H1 (cell line): ENCODE data around the gene NGFR. TPM values are rescaled to one million over a fixed set of nuclear protein-coding genes. Genes with fewer than 3 reads are reported as not detected.

Source experiments
- CTCF ChIA-PET: fragments of 300-600 bp; sonication (Branson Sonifier 250); formaldehyde crosslinking; loops from one replicate; lab custom pipeline; 2021; ENCODE audit not compliant: partially characterized antibody; lab: Charles Lee
- POLR2A ChIA-PET: fragments of 300-600 bp; sonication (Branson Sonifier 250); formaldehyde crosslinking; loops from one replicate; lab custom pipeline; 2021; ENCODE audit warnings: inconsistent platforms; ENCODE audit not compliant: partially characterized antibody; lab: Charles Lee
- DNase-seq, 2 experiments: peaks; one replicate each; pipeline versions ENCODE4 v3.0.0 to v3.0.0-alpha.2; 2010 to 2022; ENCODE audit warnings: low spot score in 2 of 2, low read depth in 1 of 2, mixed read lengths in 1 of 2
- FAIRE-seq: peaks from 2 replicates; lab custom pipeline; 2011; peaks lifted over from hg19 to GRCh38; lab: Jason Lieb, UNC
- H2AFZ ChIP-seq: 2 replicates; pipeline ENCODE4 v1.8.1; 2012; ENCODE audit warnings: low read length, inconsistent platforms
- H2AK5ac ChIP-seq: 2 replicates; pipeline ENCODE4 v1.6.1; 2013; ENCODE audit warnings: low read depth, low read length
- H2BK120ac ChIP-seq: replicated peaks from 2 replicates; pipeline ENCODE3; 2013; ENCODE audit warnings: low read depth, low read length, inconsistent platforms
- H2BK12ac ChIP-seq: 2 replicates; pipeline ENCODE4 v1.6.1; 2013; ENCODE audit warnings: low read depth, low read length
- H2BK15ac ChIP-seq: 2 replicates; pipeline ENCODE4 v1.6.1; 2013; ENCODE audit warnings: low read length
- H2BK20ac ChIP-seq: 2 replicates; pipeline ENCODE4 v1.6.1; 2013; ENCODE audit warnings: low read length
- H2BK5ac ChIP-seq: 2 replicates; pipeline ENCODE4 v1.6.1; 2013; ENCODE audit warnings: low read depth, low read length
- H3K14ac ChIP-seq: 2 replicates; pipeline ENCODE4 v1.6.1; 2013; ENCODE audit warnings: inconsistent platforms; ENCODE audit not compliant: insufficient read length
- H3K18ac ChIP-seq: 2 replicates; pipeline ENCODE4 v1.6.1; 2013; ENCODE audit warnings: low read length; ENCODE audit errors: extremely low read depth
- H3K23ac ChIP-seq: 2 replicates; pipeline ENCODE4 v1.6.1; 2013; ENCODE audit warnings: inconsistent platforms; ENCODE audit not compliant: insufficient read length
- H3K23me2 ChIP-seq: 2 replicates; pipeline ENCODE4 v1.6.1; 2013; ENCODE audit warnings: low read depth, low read length
- H3K27ac ChIP-seq: 2 replicates; pipeline ENCODE4 v1.6.1; 2011; ENCODE audit warnings: low read depth, low read length, inconsistent platforms
- H3K27me3 ChIP-seq, 4 experiments: replicated peaks in 1 of 4; 1 replicate in 1 of 4; 2 replicates in 3 of 4; pipeline versions ENCODE4 v1.6.1 to v1.8.1; 2011 to 2013; ENCODE audit warnings: low read length in 3 of 4, mild to moderate bottlenecking in 3 of 4, inconsistent platforms in 2 of 4, mixed read lengths in 2 of 4, moderate library complexity in 1 of 4; ENCODE audit not compliant: control insufficient read depth in 3 of 4, insufficient read depth in 3 of 4; ENCODE audit errors: extremely low read depth in 1 of 4
- H3K36me3 ChIP-seq, 4 experiments: 2 replicates each; pipeline versions ENCODE4 v1.6.1 to v1.8.1; 2011 to 2013; ENCODE audit warnings: mild to moderate bottlenecking in 4 of 4, low read length in 3 of 4, moderate library complexity in 2 of 4, control low read depth in 1 of 4, inconsistent platforms in 1 of 4; ENCODE audit not compliant: insufficient read depth in 4 of 4, control insufficient read depth in 2 of 4
- H3K4ac ChIP-seq: replicated peaks from 2 replicates; pipeline ENCODE3; 2013; ENCODE audit warnings: low read length, low read depth, mixed read lengths, inconsistent platforms; ENCODE audit not compliant: insufficient read length
- H3K4me1 ChIP-seq, 4 experiments: replicated peaks in 1 of 4; 1 replicate in 1 of 4; 2 replicates in 3 of 4; pipeline versions ENCODE4 v1.6.1 to v1.8.1; 2011 to 2013; ENCODE audit warnings: low read length in 3 of 4, inconsistent platforms in 2 of 4, mixed read lengths in 1 of 4; ENCODE audit not compliant: insufficient read depth in 4 of 4, control insufficient read depth in 3 of 4
- H3K4me2 ChIP-seq, 2 experiments: 2 replicates each; pipeline versions ENCODE4 v1.6.1 to v1.8.1; 2011 to 2013; ENCODE audit warnings: low read depth in 2 of 2, low read length in 2 of 2, control low read depth in 1 of 2, inconsistent platforms in 1 of 2, mild to moderate bottlenecking in 1 of 2; ENCODE audit not compliant: insufficient read depth in 1 of 2
- H3K4me3 ChIP-seq, 4 experiments: fragments of 200-600, 300-600 bp in 1 of 4; sonication (generic), shearing (Covaris generic), sonication (Bioruptor Twin) in 1 of 4; 2 replicates each; pipeline versions ENCODE4 v1.5.1 to v1.8.1; 2011 to 2016; ENCODE audit warnings: low read length in 4 of 4, low read depth in 3 of 4, control low read depth in 2 of 4, inconsistent platforms in 2 of 4, mild to moderate bottlenecking in 2 of 4, mixed read lengths in 1 of 4, moderate library complexity in 1 of 4; ENCODE audit not compliant: insufficient read depth in 2 of 4; ENCODE audit errors: extremely low read depth in 1 of 4
- H3K56ac ChIP-seq: replicated peaks from 2 replicates; pipeline ENCODE3; 2013; ENCODE audit warnings: low read depth, mild to moderate bottlenecking, mixed read lengths, low read length, inconsistent platforms; ENCODE audit not compliant: insufficient read length
- H3K79me1 ChIP-seq: 2 replicates; pipeline ENCODE4 v1.6.1; 2013; ENCODE audit warnings: low read depth, low read length, control low read depth
- H3K79me2 ChIP-seq, 2 experiments: 2 replicates each; pipeline versions ENCODE4 v1.6.1 to v1.8.1; 2012 to 2013; ENCODE audit warnings: low read length in 2 of 2, mild to moderate bottlenecking in 2 of 2, inconsistent platforms in 1 of 2; ENCODE audit not compliant: insufficient read depth in 2 of 2, control insufficient read depth in 1 of 2
- H3K9ac ChIP-seq, 4 experiments: replicated peaks in 1 of 4; 1 replicate in 1 of 4; 2 replicates in 3 of 4; pipeline versions ENCODE4 v1.6.1 to v1.8.1; 2011 to 2013; ENCODE audit warnings: low read depth in 3 of 4, low read length in 3 of 4, control low read depth in 2 of 4, mild to moderate bottlenecking in 2 of 4, moderate library complexity in 2 of 4, inconsistent platforms in 1 of 4; ENCODE audit errors: extremely low read depth in 1 of 4
- H3K9me3 ChIP-seq, 2 experiments: 2 replicates each; pipeline versions ENCODE4 v1.6.1 to v1.8.1; 2012 to 2013; ENCODE audit warnings: mild to moderate bottlenecking in 2 of 2, moderate library complexity in 2 of 2, control low read depth in 1 of 2, inconsistent platforms in 1 of 2, low read depth in 1 of 2, low read length in 1 of 2, mixed read lengths in 1 of 2; ENCODE audit not compliant: insufficient read depth in 2 of 2
- H4K20me1 ChIP-seq, 2 experiments: replicated peaks in 1 of 2; 2 replicates each; pipeline versions ENCODE3 to v1.8.1; 2011 to 2013; ENCODE audit warnings: inconsistent platforms in 2 of 2, low read length in 2 of 2, mild to moderate bottlenecking in 1 of 2; ENCODE audit not compliant: insufficient read depth in 2 of 2, control insufficient read depth in 1 of 2
- H4K5ac ChIP-seq: 2 replicates; pipeline ENCODE4 v1.6.1; 2013; ENCODE audit warnings: low read length, low read depth, mixed read lengths, inconsistent platforms; ENCODE audit not compliant: insufficient read length
- H4K8ac ChIP-seq: 2 replicates; pipeline ENCODE4 v1.8.0; 2013; ENCODE audit warnings: mild to moderate bottlenecking, moderate library complexity, low read length, inconsistent platforms; ENCODE audit not compliant: insufficient read depth; ENCODE audit errors: extremely low read depth
- H4K91ac ChIP-seq: replicated peaks from 2 replicates; pipeline ENCODE3; 2013; ENCODE audit warnings: low read length, mixed read lengths, inconsistent platforms; ENCODE audit not compliant: insufficient read length
- BACH1 ChIP-seq: IDR thresholded peaks from 2 replicates; pipeline ENCODE4 v1.6.1; 2012; ENCODE audit warnings: low read length, improper control_type of control experiment
- CBX5 ChIP-seq: fragments of 300-800, 300-1000 bp; sonication (generic); IDR thresholded peaks from 2 replicates; pipeline ENCODE4 v1.7.1; 2016; ENCODE audit warnings: antibody characterized with exemption, low read length, low read depth
- RAD21 ChIP-seq, 2 experiments: IDR thresholded peaks in 1 of 2; conservative IDR thresholded peaks in 1 of 2; 2 replicates each; pipeline ENCODE4 v1.6.1; 2011; ENCODE audit warnings: low read depth in 2 of 2, low read length in 2 of 2, improper control_type of control experiment in 1 of 2, inconsistent platforms in 1 of 2, mild to moderate bottlenecking in 1 of 2, moderate library complexity in 1 of 2
- SIN3A ChIP-seq, 2 experiments: IDR thresholded peaks in 1 of 2; conservative IDR thresholded peaks in 1 of 2; 2 replicates each; pipeline ENCODE4 v1.6.1; 2011 to 2012; ENCODE audit warnings: low read length in 2 of 2, improper control_type of control experiment in 1 of 2, low read depth in 1 of 2, mild to moderate bottlenecking in 1 of 2
- WGBS, 2 experiments: shearing (Covaris generic) in 1 of 2; methylation state at CpG; one replicate each; pipeline versions ENCODE4 v1.1.6 to v1.1.7; 2013 to 2015; ENCODE audit warnings: low lambda C conversion rate in 2 of 2, mixed read lengths in 2 of 2, inconsistent platforms in 1 of 2, low coverage in 1 of 2, missing lambda C conversion rate in 1 of 2; ENCODE audit not compliant: insufficient replicate concordance in 2 of 2, insufficient coverage in 1 of 2, insufficient read length in 1 of 2; ENCODE audit errors: extremely low coverage in 1 of 2, missing lambda C conversion rate in 1 of 2; 5-methylcytosine and 5-hydroxymethylcytosine counted together
- polyA plus RNA-seq, 7 experiments: library from polyadenylated mRNA; depleted of rRNA in 3 of 7; stranded (reverse) in 5 of 7; unstranded in 2 of 7; fragments of >200 nt in 5 of 7; fragments of 200-250 nt in 2 of 7; gene quantifications; 1 replicate in 5 of 7; 2 replicates in 1 of 7; 4 replicates in 1 of 7; pipeline versions ENCODE4 v1.2.1 to v1.2.3, GENCODE V29; 2011 to 2013; ENCODE audit warnings: missing spikeins in 2 of 7, mixed read lengths in 2 of 7
- total RNA-seq: library from RNA; stranded (reverse); fragmentation: NEBNext Ultra II Directional; extraction: Animal tissue kit (Norgen Biotek cat#: 25700); gene quantifications from 2 replicates; pipeline ENCODE4 v1.2.1, GENCODE V29; 2021
- TF ChIP-seq, protein P1 (sequence below): IDR thresholded peaks from 2 replicates; pipeline ENCODE4 v1.6.1; 2011; ENCODE audit warnings: low read length, improper control_type of control experiment
- TF ChIP-seq, protein P2 (sequence below), 3 experiments: IDR thresholded peaks; 1 replicate in 2 of 3; 2 replicates in 1 of 3; pipeline versions ENCODE4 v1.5.1 to v1.6.1; 2011; ENCODE audit warnings: low read length in 3 of 3, mild to moderate bottlenecking in 3 of 3, inconsistent platforms in 2 of 3, low read depth in 1 of 3, moderate library complexity in 1 of 3; ENCODE audit not compliant: insufficient read depth in 1 of 3; ENCODE audit errors: control extremely low read depth in 1 of 3

Gene NGFR
- total and polyA plus RNA-seq, 2 of the 8 experiments (the other 6 are each of a cell fraction or from before 2014, with no cell fraction given): 8.1 to 10.3 TPM

DNA sequence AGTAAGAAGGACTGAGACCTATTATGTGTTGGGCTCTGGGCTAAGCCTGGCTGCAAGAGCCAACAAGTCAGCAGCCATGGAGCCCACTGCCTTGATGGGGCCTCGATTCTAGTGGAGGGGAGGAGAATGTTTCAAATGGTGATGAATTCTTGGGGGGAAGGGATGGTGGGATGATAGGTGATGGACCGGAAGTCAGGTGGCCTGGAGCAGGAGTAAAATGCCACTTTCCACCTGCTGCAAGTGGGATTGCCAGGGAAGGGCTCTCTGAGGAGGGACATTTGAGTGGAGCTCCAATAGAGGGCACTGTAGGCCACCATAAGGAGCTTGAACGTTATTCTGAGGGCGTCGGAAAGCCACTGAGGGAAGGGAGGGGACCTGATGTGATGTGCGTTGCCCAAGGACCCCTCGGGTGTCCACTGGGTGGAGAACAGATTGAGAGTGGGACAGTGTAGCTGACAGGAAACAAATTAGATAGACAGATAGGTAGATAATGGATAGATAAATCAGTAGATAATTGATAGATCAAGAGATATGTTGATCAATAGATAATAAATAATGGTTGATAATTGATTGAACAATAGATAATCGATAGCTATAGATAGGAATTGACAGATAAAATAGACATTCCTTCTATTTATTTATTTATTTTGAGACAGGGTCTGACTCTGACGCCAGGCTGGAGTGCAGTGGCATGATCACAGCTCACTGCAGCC, 62.4 kb downstream of the NGFR start:
- DNase-seq (peak in 1 of 2 experiments; percentile 59), FAIRE-seq (peak; percentile 87)
- Histone ChIP-seq H3K18ac (no peak overlapping the region), H2BK5ac (no peak overlapping the region), H4K91ac (no peak overlapping the region), H3K56ac (no peak overlapping the region), H3K23ac (no peak overlapping the region), H2AFZ (no peak overlapping the region), H4K8ac (no peak overlapping the region), H3K4me1 (no peaks in the 10 kb centered on the region), H3K23me2 (no peaks in the 10 kb centered on the region), H3K4me3 (no peak overlapping the region), H2BK20ac (no peak overlapping the region), H3K27ac (no peak overlapping the region), H3K79me2 (no peaks in the 10 kb centered on the region), H4K5ac (no peak overlapping the region), H2AK5ac (no peak overlapping the region), H3K36me3 (no peaks in the 10 kb centered on the region), H3K79me1 (no peaks in the 10 kb centered on the region), H3K14ac (no peak overlapping the region), H3K9ac (no peak overlapping the region), H3K4me2 (no peak overlapping the region), H2BK120ac (no peak overlapping the region), H2BK12ac (no peak overlapping the region), H4K20me1 (no peaks in the 10 kb centered on the region), H2BK15ac (no peak overlapping the region), H3K4ac (no peak overlapping the region), H3K9me3 (no peaks in the 10 kb centered on the region), H3K27me3 (peaks cover 0 to 3% (median 1%) of the 10 kb centered on the region in 4 experiments; a peak in 2 of 7 replicates)
- POLR2A ChIA-PET: interaction anchor here (0.5 to 1.2 kb wide), 3 partner anchors 23 to 149 kb away, joined by 3 read pairs; no protein-coding TSS in a partner anchor
- CTCF ChIA-PET: interaction anchor here (0.7 to 16.4 kb wide), 51 partner anchors 9 to 444 kb away, joined by 3 to 228 read pairs (median 8); partner anchors contain the start of genes NGFR, NXPH3, PHB1 and SLC35B1
- WGBS, 2 experiments: 34% methylated on average over 9 of the region's 9 CpGs; no CpG with 5 or more reads in 1 of the 2 experiments
- TF ChIP-seq BACH1: peak; percentile 46; the same call in 1 of the 2 replicates
- TF ChIP-seq SIN3A (conservative IDR thresholded peaks at IDR 0.05 in 1 of 2, IDR thresholded peaks at IDR 0.05 in 1 of 2; ENCODE audit: low read depth in 1 of 2, low read length in 2 of 2): peak in 1 of 2 experiments; percentile 40; a peak in 1 of 4 replicates
- no peak for TF ChIP-seq CBX5
- TF ChIP-seq, protein P1, sequence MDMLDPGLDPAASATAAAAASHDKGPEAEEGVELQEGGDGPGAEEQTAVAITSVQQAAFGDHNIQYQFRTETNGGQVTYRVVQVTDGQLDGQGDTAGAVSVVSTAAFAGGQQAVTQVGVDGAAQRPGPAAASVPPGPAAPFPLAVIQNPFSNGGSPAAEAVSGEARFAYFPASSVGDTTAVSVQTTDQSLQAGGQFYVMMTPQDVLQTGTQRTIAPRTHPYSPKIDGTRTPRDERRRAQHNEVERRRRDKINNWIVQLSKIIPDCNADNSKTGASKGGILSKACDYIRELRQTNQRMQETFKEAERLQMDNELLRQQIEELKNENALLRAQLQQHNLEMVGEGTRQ: 0 out of 2 replicates have a peak, but pooled peaks have one; percentile 42
- peak; percentile 78 to 80 for TF ChIP-seq RAD21 (IDR thresholded peaks at IDR 0.05 in 1 of 2, conservative IDR thresholded peaks at IDR 0.05 in 1 of 2; ENCODE audit: low read depth in 2 of 2, low read length in 2 of 2)
- TF ChIP-seq, protein P2, sequence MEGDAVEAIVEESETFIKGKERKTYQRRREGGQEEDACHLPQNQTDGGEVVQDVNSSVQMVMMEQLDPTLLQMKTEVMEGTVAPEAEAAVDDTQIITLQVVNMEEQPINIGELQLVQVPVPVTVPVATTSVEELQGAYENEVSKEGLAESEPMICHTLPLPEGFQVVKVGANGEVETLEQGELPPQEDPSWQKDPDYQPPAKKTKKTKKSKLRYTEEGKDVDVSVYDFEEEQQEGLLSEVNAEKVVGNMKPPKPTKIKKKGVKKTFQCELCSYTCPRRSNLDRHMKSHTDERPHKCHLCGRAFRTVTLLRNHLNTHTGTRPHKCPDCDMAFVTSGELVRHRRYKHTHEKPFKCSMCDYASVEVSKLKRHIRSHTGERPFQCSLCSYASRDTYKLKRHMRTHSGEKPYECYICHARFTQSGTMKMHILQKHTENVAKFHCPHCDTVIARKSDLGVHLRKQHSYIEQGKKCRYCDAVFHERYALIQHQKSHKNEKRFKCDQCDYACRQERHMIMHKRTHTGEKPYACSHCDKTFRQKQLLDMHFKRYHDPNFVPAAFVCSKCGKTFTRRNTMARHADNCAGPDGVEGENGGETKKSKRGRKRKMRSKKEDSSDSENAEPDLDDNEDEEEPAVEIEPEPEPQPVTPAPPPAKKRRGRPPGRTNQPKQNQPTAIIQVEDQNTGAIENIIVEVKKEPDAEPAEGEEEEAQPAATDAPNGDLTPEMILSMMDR (IDR thresholded peaks at IDR 0.05; ENCODE audit: control extremely low read depth in 1 of 3, insufficient read depth in 1 of 3, low read depth in 1 of 3, low read length in 3 of 3): peak; percentile 51 to 85 (median 77)
